Inflammatory macrophage (primary cell): ENCODE data around the gene HTT-AS.

ENCODE experiments used
- DNase-seq, 2 donors: peaks; one replicate each; pipeline ENCODE4 v3.0.0-alpha.2; 2020 to 2022

The HTT-AS gene

GRCh38 chr4:3029464-3029863 lies 44.9 kb downstream of the HTT-AS start:
- DNase-seq: no peak

- DNase-seq: no peak
Measured at GRCh38 chr4:3026540-3026939, 47.8 kb downstream of the HTT-AS start.

GRCh38 chr4:3025881-3026280 lies 48.5 kb downstream of the HTT-AS start:
- DNase-seq: no peak

- no peak for DNase-seq
Measured at GRCh38 chr4:3022651-3023050, 51.7 kb downstream of the HTT-AS start.

GRCh38 chr4:3022112-3022511 lies 52.2 kb downstream of the HTT-AS start:
- DNase-seq: no peak

- no peak for DNase-seq
Measured at GRCh38 chr4:3021627-3022026, 52.7 kb downstream of the HTT-AS start.

GRCh38 chr4:3021127-3021526 lies 53.2 kb downstream of the HTT-AS start:
- no peak for DNase-seq

GRCh38 chr4:3019145-3019846 lies 55.0 kb downstream of the HTT-AS start:
- no peak for DNase-seq

GRCh38 chr4:3017504-3017903 lies 56.8 kb downstream of the HTT-AS start:
- DNase-seq: no peak

- DNase-seq: no peak
Measured at GRCh38 chr4:3016961-3017360, 57.4 kb downstream of the HTT-AS start.

GRCh38 chr4:3013839-3014350 lies 60.4 kb downstream of the HTT-AS start:
- no peak for DNase-seq
